HepG2 (cell line): ENCODE results near the gene GALNTL6. TPM values are rescaled to one million over a fixed set of nuclear protein-coding genes. Genes with fewer than 3 reads are reported as not detected.

Experiments
- ATAC-seq: fragments of 200-7000 bp; cut with Tn5 transposase; 3 replicates; pipeline ENCODE4 v1.9.1; 2020; ENCODE audit warnings: mild to moderate bottlenecking, moderate library complexity
- BruUV-seq: library from RNA; stranded (reverse); fragments of 400-500 nt; replicated peaks from 2 replicates; lab custom pipeline; 2021; lab: Mats Ljungman, UMichigan
- CTCF ChIA-PET: fragments of 300-600 bp; formaldehyde crosslinking; extraction: SDS; loops from one replicate; lab custom pipeline; 2021; ENCODE audit warnings: low total read pairs, inconsistent platforms, low intra/inter-chr PET ratio; lab: Yijun Ruan, JAX
- POLR2A ChIA-PET: fragments of 350-600 bp; sonication (Branson Sonifier 250); formaldehyde crosslinking; loops from one replicate; lab custom pipeline; 2020; ENCODE audit warnings: antibody characterized with exemption, inconsistent platforms; lab: Yijun Ruan, JAX
- DNase-seq: peaks from one replicate; pipeline ENCODE4 v3.0.0-alpha.2; 2015; ENCODE audit warnings: low spot score
- FAIRE-seq: peaks from 3 replicates; lab custom pipeline; 2011; peaks lifted over from hg19 to GRCh38; lab: Jason Lieb, UNC
- H2AFZ ChIP-seq: one replicate; pipeline ENCODE4 v1.6.1; 2011; ENCODE audit warnings: low read length, inconsistent platforms
- H3K27ac ChIP-seq: fragments of 300-600 bp; 3 replicates; pipeline ENCODE4 v1.8.0; 2011; ENCODE audit warnings: mixed run types, mild to moderate bottlenecking, mixed read lengths, low read length, inconsistent platforms; ENCODE audit not compliant: insufficient read depth; ENCODE audit errors: extremely low read length
- H3K27me3 ChIP-seq, 2 experiments: fragments of 200-600 bp in 1 of 2; 2 replicates in 1 of 2; 3 replicates in 1 of 2; pipeline versions ENCODE4 v1.6.0 to v1.8.0; 2011; ENCODE audit warnings: low read length in 2 of 2, mild to moderate bottlenecking in 2 of 2, moderate library complexity in 2 of 2, inconsistent platforms in 1 of 2; ENCODE audit not compliant: insufficient read depth in 2 of 2, control insufficient read depth in 1 of 2
- H3K36me3 ChIP-seq, 2 experiments: fragments of 200-600 bp in 1 of 2; replicated peaks in 1 of 2; 2 replicates in 1 of 2; 3 replicates in 1 of 2; pipeline versions ENCODE4 v1.5.1 to v1.8.0; 2011; ENCODE audit warnings: low read length in 2 of 2, inconsistent platforms in 1 of 2; ENCODE audit not compliant: insufficient read depth in 2 of 2, control insufficient read depth in 1 of 2
- H3K4me1 ChIP-seq: 2 replicates; pipeline ENCODE4 v1.5.1; 2012; ENCODE audit warnings: low read length, inconsistent platforms; ENCODE audit not compliant: insufficient read depth
- H3K4me2 ChIP-seq: 2 replicates; pipeline ENCODE4 v1.6.0; 2011; ENCODE audit warnings: low read depth, low read length, inconsistent platforms
- H3K4me3 ChIP-seq, 3 experiments: fragments of 200-600 bp in 1 of 3; sonication (generic), shearing (Covaris generic) in 1 of 3; replicated peaks in 1 of 3; 2 replicates each; pipeline ENCODE4 v1.5.1; 2011 to 2016; ENCODE audit warnings: low read length in 3 of 3, inconsistent platforms in 2 of 3, low read depth in 2 of 3, mild to moderate bottlenecking in 2 of 3, control low read depth in 1 of 3, mixed read lengths in 1 of 3; ENCODE audit not compliant: insufficient read depth in 1 of 3
- H3K79me2 ChIP-seq: one replicate; pipeline ENCODE4 v1.6.1; 2011; ENCODE audit warnings: low read length, inconsistent platforms; ENCODE audit not compliant: insufficient read depth
- H3K9ac ChIP-seq: 2 replicates; pipeline ENCODE4 v1.6.0; 2011; ENCODE audit warnings: mild to moderate bottlenecking, low read depth, low read length, inconsistent platforms; ENCODE audit not compliant: insufficient read depth
- H3K9me3 ChIP-seq: 2 replicates; pipeline ENCODE4 v1.5.1; 2012; ENCODE audit warnings: mild to moderate bottlenecking, low read length
- H4K20me1 ChIP-seq: 2 replicates; pipeline ENCODE4 v1.6.0; 2011; ENCODE audit warnings: inconsistent platforms, mild to moderate bottlenecking, low read length, moderate library complexity; ENCODE audit not compliant: insufficient read depth
- HNF4A ChIP-seq: sonication (generic); formaldehyde crosslinking; IDR thresholded peaks from 2 replicates; pipeline ENCODE4 v1.4.0; 2020; ENCODE audit warnings: missing genetic modification reagents
- MAFF ChIP-seq: IDR thresholded peaks from 2 replicates; pipeline ENCODE4 v1.6.1; 2011; ENCODE audit warnings: low read depth, low read length, improper control_type of control experiment
- MAFK ChIP-seq, 2 experiments: IDR thresholded peaks in 1 of 2; conservative IDR thresholded peaks in 1 of 2; 2 replicates each; pipeline ENCODE4 v1.6.1; 2011; ENCODE audit warnings: improper control_type of control experiment in 2 of 2, low read length in 2 of 2
- PAX8 ChIP-seq: sonication (generic); formaldehyde crosslinking; IDR thresholded peaks from 2 replicates; pipeline ENCODE4 v1.8.0; 2022; ENCODE audit warnings: mild to moderate bottlenecking, missing genetic modification reagents, borderline replicate concordance
- POGK ChIP-seq: sonication (generic); formaldehyde crosslinking; conservative IDR thresholded peaks from 2 replicates; pipeline ENCODE4 v1.8.0; 2022; ENCODE audit warnings: mild to moderate bottlenecking, moderate library complexity, missing genetic modification reagents
- ZNF333 ChIP-seq: sonication (generic); formaldehyde crosslinking; IDR thresholded peaks from 2 replicates; pipeline ENCODE4 v1.4.0; 2020; ENCODE audit warnings: mild to moderate bottlenecking, missing genetic modification reagents, borderline replicate concordance
- ZNF382 ChIP-seq: sonication (generic); formaldehyde crosslinking; IDR thresholded peaks from 2 replicates; pipeline ENCODE4 v1.5.0; 2020; ENCODE audit warnings: missing genetic modification reagents, mild to moderate bottlenecking, borderline replicate concordance
- ZNF383 ChIP-seq: sonication (generic); formaldehyde crosslinking; IDR thresholded peaks from 2 replicates; pipeline ENCODE4 v1.4.0; 2020; ENCODE audit warnings: missing genetic modification reagents, mild to moderate bottlenecking, borderline replicate concordance
- ZNF850 ChIP-seq: sonication (generic); formaldehyde crosslinking; conservative IDR thresholded peaks from 2 replicates; pipeline ENCODE4 v1.9.0; 2021; ENCODE audit warnings: mild to moderate bottlenecking, missing genetic modification reagents
- WGBS: methylation state at CpG from one replicate; pipeline ENCODE4 v1.1.6; 2017; ENCODE audit warnings: low lambda C conversion rate; 5-methylcytosine and 5-hydroxymethylcytosine counted together
- in situ Hi-C: cut with HindIII; loops from 2 replicates; pipeline ENCODE4 v1.10.0; 2017; ENCODE audit warnings: low pct_unique_long_range_greater_than_20kb; ENCODE audit not compliant: extremely low pct_ligation_motif_present
- intact Hi-C: fragments of 100-400 bp; cut with micrococcal nuclease; formaldehyde crosslinking; loops from one replicate; pipeline ENCODE4 v1.10.0; 2022; ENCODE audit not compliant: unreplicated experiment
- polyA plus RNA-seq, 8 experiments: library from polyadenylated mRNA; depleted of rRNA in 3 of 8; stranded (reverse) in 7 of 8; unstranded in 1 of 8; fragments of >200 nt; fragmentation: Illumina TruSeq in 4 of 8; extraction: Trizol in 4 of 8; gene quantifications; 2 replicates each; pipeline versions ENCODE4 v1.2.1 to v1.2.3, GENCODE V29; 2011 to 2016; ENCODE audit warnings: low read depth in 4 of 8, missing spikeins in 1 of 8, mixed read lengths in 1 of 8; ENCODE audit not compliant: insufficient read depth in 1 of 8
- total RNA-seq, 5 experiments: library from RNA; depleted of rRNA; stranded (reverse); fragments of >200 nt; fragmentation: Illumina TruSeq; extraction: Trizol; gene quantifications; 2 replicates each; pipeline ENCODE4 v1.2.3, GENCODE V29; 2016; ENCODE audit warnings: low read depth in 1 of 5

The GALNTL6 gene
- total and polyA plus RNA-seq, 2 of the 13 experiments (the other 11 are each of a cell fraction or from before 2014, with no cell fraction given): not detected

DNA sequence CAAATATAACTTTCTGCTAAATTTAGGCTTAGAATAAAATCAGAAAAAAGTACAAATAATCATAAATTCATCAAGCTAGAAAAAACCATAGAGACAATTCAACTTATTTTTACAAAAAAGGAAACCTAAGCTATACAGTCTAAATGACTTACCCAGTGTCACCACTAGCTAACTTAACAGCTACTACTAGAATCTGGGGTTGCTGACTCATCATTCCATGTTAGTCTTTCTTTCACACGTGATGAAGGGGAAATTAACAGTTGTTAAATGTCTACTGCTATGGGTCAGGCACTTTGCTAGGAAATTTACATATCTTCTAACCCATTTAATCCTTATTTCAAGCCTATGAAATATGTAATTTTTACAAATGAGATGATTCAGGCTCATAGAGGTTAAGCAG is 1006.1 kb downstream of the GALNTL6 start:
- H3K27ac ChIP-seq: no peak overlapping the region
- BruUV-seq: no TSS peak
- H3K36me3 ChIP-seq: no peaks in the 10 kb centered on the region
- intact Hi-C loops: no loop called here
- no peaks in the 10 kb centered on the region for H3K9me3 ChIP-seq
- H3K27me3 ChIP-seq: no peaks in the 10 kb centered on the region
- H3K79me2 ChIP-seq: no peaks in the 10 kb centered on the region
- in situ Hi-C loops: no loop called here
- TF ChIP-seq ZNF382 (CRISPR knock-in tag): no peak
- TF ChIP-seq ZNF383 (CRISPR knock-in tag): no peak
- no peak for TF ChIP-seq POGK (CRISPR knock-in tag)
- TF ChIP-seq MAFF: peak; percentile 90
- peak; percentile 85 to 94 for TF ChIP-seq MAFK (conservative IDR thresholded peaks at IDR 0.05 in 1 of 2, IDR thresholded peaks at IDR 0.05 in 1 of 2; ENCODE audit: low read length in 2 of 2)
- TF ChIP-seq ZNF850 (CRISPR knock-in tag): no peak
- TF ChIP-seq PAX8 (CRISPR knock-in tag): no peak
- H2AFZ ChIP-seq: no peak overlapping the region
- WGBS: 0% methylated on average over 1 of the region's 1 CpG
- H3K4me2 ChIP-seq: no peak overlapping the region
- no peak overlapping the region for H3K4me3 ChIP-seq
- ChIA-PET POLR2A (no interaction called here), CTCF (no interaction called here)
- no peaks in the 10 kb centered on the region for H4K20me1 ChIP-seq
- no peak for DNase-seq
- no peak for FAIRE-seq
- no peaks in the 10 kb centered on the region for H3K4me1 ChIP-seq
- no peak overlapping the region for H3K9ac ChIP-seq
- no peak for ATAC-seq

GRCh38 chr4:172822331-172822730 is 1009.1 kb downstream of the GALNTL6 start:
- Histone ChIP-seq H3K4me2 (no peak overlapping the region), H3K4me1 (no peaks in the 10 kb centered on the region), H3K27ac (no peak overlapping the region), H4K20me1 (no peaks in the 10 kb centered on the region), H3K9me3 (no peaks in the 10 kb centered on the region), H3K27me3 (no peaks in the 10 kb centered on the region), H3K9ac (no peak overlapping the region), H3K79me2 (no peaks in the 10 kb centered on the region), H3K36me3 (no peaks in the 10 kb centered on the region), H3K4me3 (no peak overlapping the region), H2AFZ (no peak overlapping the region)
- in situ Hi-C loops (loop anchor here (10.0 kb wide), 1 partner anchor 978 kb away; no protein-coding TSS in a partner anchor), intact Hi-C loops (no loop called here)
- WGBS: 2% methylated on average over 3 of the region's 3 CpGs
- ATAC-seq (no peak), DNase-seq (no peak), FAIRE-seq (no peak)
- TF ChIP-seq ZNF333 (CRISPR knock-in tag) (no peak), HNF4A (CRISPR knock-in tag) (peak; percentile 19; the same call in 1 of the 2 replicates)
- POLR2A ChIA-PET: no interaction called here
- BruUV-seq: no TSS peak
- CTCF ChIA-PET: no interaction called here
